H1 (cell line): ENCODE results near the gene POLR2F. TPM values are rescaled to one million over a fixed set of nuclear protein-coding genes. Genes with fewer than 3 reads are reported as not detected.

Source experiments
- CTCF ChIA-PET: fragments of 300-600 bp; sonication (Branson Sonifier 250); formaldehyde crosslinking; loops from one replicate; lab custom pipeline; 2021; ENCODE audit not compliant: partially characterized antibody; lab: Charles Lee
- POLR2A ChIA-PET: fragments of 300-600 bp; sonication (Branson Sonifier 250); formaldehyde crosslinking; loops from one replicate; lab custom pipeline; 2021; ENCODE audit warnings: inconsistent platforms; ENCODE audit not compliant: partially characterized antibody; lab: Charles Lee
- DNase-seq, 2 experiments: peaks; one replicate each; pipeline versions ENCODE4 v3.0.0 to v3.0.0-alpha.2; 2010 to 2022; ENCODE audit warnings: low spot score in 2 of 2, low read depth in 1 of 2, mixed read lengths in 1 of 2
- FAIRE-seq: peaks from 2 replicates; lab custom pipeline; 2011; peaks lifted over from hg19 to GRCh38; lab: Jason Lieb, UNC
- H2AFZ ChIP-seq: 2 replicates; pipeline ENCODE4 v1.8.1; 2012; ENCODE audit warnings: low read length, inconsistent platforms
- H2AK5ac ChIP-seq: 2 replicates; pipeline ENCODE4 v1.6.1; 2013; ENCODE audit warnings: low read depth, low read length
- H2BK120ac ChIP-seq: replicated peaks from 2 replicates; pipeline ENCODE3; 2013; ENCODE audit warnings: low read depth, low read length, inconsistent platforms
- H2BK12ac ChIP-seq: 2 replicates; pipeline ENCODE4 v1.6.1; 2013; ENCODE audit warnings: low read depth, low read length
- H2BK15ac ChIP-seq: 2 replicates; pipeline ENCODE4 v1.6.1; 2013; ENCODE audit warnings: low read length
- H2BK20ac ChIP-seq: 2 replicates; pipeline ENCODE4 v1.6.1; 2013; ENCODE audit warnings: low read length
- H2BK5ac ChIP-seq: 2 replicates; pipeline ENCODE4 v1.6.1; 2013; ENCODE audit warnings: low read depth, low read length
- H3K14ac ChIP-seq: 2 replicates; pipeline ENCODE4 v1.6.1; 2013; ENCODE audit warnings: inconsistent platforms; ENCODE audit not compliant: insufficient read length
- H3K18ac ChIP-seq: 2 replicates; pipeline ENCODE4 v1.6.1; 2013; ENCODE audit warnings: low read length; ENCODE audit errors: extremely low read depth
- H3K23ac ChIP-seq: 2 replicates; pipeline ENCODE4 v1.6.1; 2013; ENCODE audit warnings: inconsistent platforms; ENCODE audit not compliant: insufficient read length
- H3K23me2 ChIP-seq: 2 replicates; pipeline ENCODE4 v1.6.1; 2013; ENCODE audit warnings: low read depth, low read length
- H3K27ac ChIP-seq: 2 replicates; pipeline ENCODE4 v1.6.1; 2011; ENCODE audit warnings: low read depth, low read length, inconsistent platforms
- H3K27me3 ChIP-seq, 4 experiments: replicated peaks in 1 of 4; 1 replicate in 1 of 4; 2 replicates in 3 of 4; pipeline versions ENCODE4 v1.6.1 to v1.8.1; 2011 to 2013; ENCODE audit warnings: low read length in 3 of 4, mild to moderate bottlenecking in 3 of 4, inconsistent platforms in 2 of 4, mixed read lengths in 2 of 4, moderate library complexity in 1 of 4; ENCODE audit not compliant: control insufficient read depth in 3 of 4, insufficient read depth in 3 of 4; ENCODE audit errors: extremely low read depth in 1 of 4
- H3K36me3 ChIP-seq, 4 experiments: 2 replicates each; pipeline versions ENCODE4 v1.6.1 to v1.8.1; 2011 to 2013; ENCODE audit warnings: mild to moderate bottlenecking in 4 of 4, low read length in 3 of 4, moderate library complexity in 2 of 4, control low read depth in 1 of 4, inconsistent platforms in 1 of 4; ENCODE audit not compliant: insufficient read depth in 4 of 4, control insufficient read depth in 2 of 4
- H3K4ac ChIP-seq: replicated peaks from 2 replicates; pipeline ENCODE3; 2013; ENCODE audit warnings: low read length, low read depth, mixed read lengths, inconsistent platforms; ENCODE audit not compliant: insufficient read length
- H3K4me1 ChIP-seq, 4 experiments: replicated peaks in 1 of 4; 1 replicate in 1 of 4; 2 replicates in 3 of 4; pipeline versions ENCODE4 v1.6.1 to v1.8.1; 2011 to 2013; ENCODE audit warnings: low read length in 3 of 4, inconsistent platforms in 2 of 4, mixed read lengths in 1 of 4; ENCODE audit not compliant: insufficient read depth in 4 of 4, control insufficient read depth in 3 of 4
- H3K4me2 ChIP-seq, 2 experiments: 2 replicates each; pipeline versions ENCODE4 v1.6.1 to v1.8.1; 2011 to 2013; ENCODE audit warnings: low read depth in 2 of 2, low read length in 2 of 2, control low read depth in 1 of 2, inconsistent platforms in 1 of 2, mild to moderate bottlenecking in 1 of 2; ENCODE audit not compliant: insufficient read depth in 1 of 2
- H3K4me3 ChIP-seq, 4 experiments: fragments of 200-600, 300-600 bp in 1 of 4; sonication (generic), shearing (Covaris generic), sonication (Bioruptor Twin) in 1 of 4; 2 replicates each; pipeline versions ENCODE4 v1.5.1 to v1.8.1; 2011 to 2016; ENCODE audit warnings: low read length in 4 of 4, low read depth in 3 of 4, control low read depth in 2 of 4, inconsistent platforms in 2 of 4, mild to moderate bottlenecking in 2 of 4, mixed read lengths in 1 of 4, moderate library complexity in 1 of 4; ENCODE audit not compliant: insufficient read depth in 2 of 4; ENCODE audit errors: extremely low read depth in 1 of 4
- H3K56ac ChIP-seq: replicated peaks from 2 replicates; pipeline ENCODE3; 2013; ENCODE audit warnings: low read depth, mild to moderate bottlenecking, mixed read lengths, low read length, inconsistent platforms; ENCODE audit not compliant: insufficient read length
- H3K79me1 ChIP-seq: 2 replicates; pipeline ENCODE4 v1.6.1; 2013; ENCODE audit warnings: low read depth, low read length, control low read depth
- H3K79me2 ChIP-seq, 2 experiments: 2 replicates each; pipeline versions ENCODE4 v1.6.1 to v1.8.1; 2012 to 2013; ENCODE audit warnings: low read length in 2 of 2, mild to moderate bottlenecking in 2 of 2, inconsistent platforms in 1 of 2; ENCODE audit not compliant: insufficient read depth in 2 of 2, control insufficient read depth in 1 of 2
- H3K9ac ChIP-seq, 4 experiments: replicated peaks in 1 of 4; 1 replicate in 1 of 4; 2 replicates in 3 of 4; pipeline versions ENCODE4 v1.6.1 to v1.8.1; 2011 to 2013; ENCODE audit warnings: low read depth in 3 of 4, low read length in 3 of 4, control low read depth in 2 of 4, mild to moderate bottlenecking in 2 of 4, moderate library complexity in 2 of 4, inconsistent platforms in 1 of 4; ENCODE audit errors: extremely low read depth in 1 of 4
- H3K9me3 ChIP-seq, 2 experiments: 2 replicates each; pipeline versions ENCODE4 v1.6.1 to v1.8.1; 2012 to 2013; ENCODE audit warnings: mild to moderate bottlenecking in 2 of 2, moderate library complexity in 2 of 2, control low read depth in 1 of 2, inconsistent platforms in 1 of 2, low read depth in 1 of 2, low read length in 1 of 2, mixed read lengths in 1 of 2; ENCODE audit not compliant: insufficient read depth in 2 of 2
- H4K20me1 ChIP-seq, 2 experiments: replicated peaks in 1 of 2; 2 replicates each; pipeline versions ENCODE3 to v1.8.1; 2011 to 2013; ENCODE audit warnings: inconsistent platforms in 2 of 2, low read length in 2 of 2, mild to moderate bottlenecking in 1 of 2; ENCODE audit not compliant: insufficient read depth in 2 of 2, control insufficient read depth in 1 of 2
- H4K5ac ChIP-seq: 2 replicates; pipeline ENCODE4 v1.6.1; 2013; ENCODE audit warnings: low read length, low read depth, mixed read lengths, inconsistent platforms; ENCODE audit not compliant: insufficient read length
- H4K8ac ChIP-seq: 2 replicates; pipeline ENCODE4 v1.8.0; 2013; ENCODE audit warnings: mild to moderate bottlenecking, moderate library complexity, low read length, inconsistent platforms; ENCODE audit not compliant: insufficient read depth; ENCODE audit errors: extremely low read depth
- H4K91ac ChIP-seq: replicated peaks from 2 replicates; pipeline ENCODE3; 2013; ENCODE audit warnings: low read length, mixed read lengths, inconsistent platforms; ENCODE audit not compliant: insufficient read length
- BRCA1 ChIP-seq: IDR thresholded peaks from 2 replicates; pipeline ENCODE4 v1.6.1; 2012; ENCODE audit warnings: low read depth, low read length, improper control_type of control experiment
- CHD1 ChIP-seq: IDR thresholded peaks from 2 replicates; pipeline ENCODE4 v1.6.1; 2012; ENCODE audit warnings: low read depth, low read length, improper control_type of control experiment
- GABPA ChIP-seq: IDR thresholded peaks from 2 replicates; pipeline ENCODE4 v1.6.1; 2011; ENCODE audit warnings: mild to moderate bottlenecking, low read length, moderate library complexity, borderline replicate concordance; ENCODE audit not compliant: insufficient read depth
- JUND ChIP-seq: IDR thresholded peaks from 2 replicates; pipeline ENCODE4 v1.6.1; 2011; ENCODE audit warnings: mild to moderate bottlenecking, improper control_type of control experiment, low read length
- KDM5A ChIP-seq: fragments of 200-600 bp; IDR thresholded peaks from 2 replicates; pipeline ENCODE4 v1.7.1; 2012; ENCODE audit warnings: mild to moderate bottlenecking, low read length, inconsistent platforms, mixed read lengths
- RAD21 ChIP-seq, 2 experiments: IDR thresholded peaks in 1 of 2; conservative IDR thresholded peaks in 1 of 2; 2 replicates each; pipeline ENCODE4 v1.6.1; 2011; ENCODE audit warnings: low read depth in 2 of 2, low read length in 2 of 2, improper control_type of control experiment in 1 of 2, inconsistent platforms in 1 of 2, mild to moderate bottlenecking in 1 of 2, moderate library complexity in 1 of 2
- RBBP5 ChIP-seq: IDR thresholded peaks from 2 replicates; pipeline ENCODE4 v1.7.1; 2012; ENCODE audit warnings: low read depth, mild to moderate bottlenecking, inconsistent platforms, low read length, moderate library complexity, borderline replicate concordance
- RNF2 ChIP-seq: fragments of 200-900, 300-1000 bp; sonication (generic); IDR thresholded peaks from 2 replicates; pipeline ENCODE4 v1.7.1; 2016; ENCODE audit warnings: borderline replicate concordance, low read depth, mild to moderate bottlenecking, antibody characterized with exemption, low read length; ENCODE audit not compliant: poor library complexity, severe bottlenecking; ENCODE audit errors: missing control alignments
- SAP30 ChIP-seq: fragments of 300-600 bp; sonication (generic); IDR thresholded peaks from 2 replicates; pipeline ENCODE4 v1.7.1; 2012; ENCODE audit warnings: low read length, moderate library complexity, mild to moderate bottlenecking, inconsistent platforms; ENCODE audit not compliant: insufficient read depth, insufficient replicate concordance
- SRF ChIP-seq: IDR thresholded peaks from 2 replicates; pipeline ENCODE4 v1.6.1; 2011; ENCODE audit warnings: mild to moderate bottlenecking, low read depth, low read length, moderate library complexity
- TAF1 ChIP-seq: IDR thresholded peaks from 2 replicates; pipeline ENCODE4 v1.6.1; 2011; ENCODE audit warnings: mild to moderate bottlenecking, low read depth, low read length
- TCF12 ChIP-seq: IDR thresholded peaks from 2 replicates; pipeline ENCODE4 v1.6.1; 2011; ENCODE audit warnings: low read depth, mild to moderate bottlenecking, low read length
- WGBS, 2 experiments: shearing (Covaris generic) in 1 of 2; methylation state at CpG; one replicate each; pipeline versions ENCODE4 v1.1.6 to v1.1.7; 2013 to 2015; ENCODE audit warnings: low lambda C conversion rate in 2 of 2, mixed read lengths in 2 of 2, inconsistent platforms in 1 of 2, low coverage in 1 of 2, missing lambda C conversion rate in 1 of 2; ENCODE audit not compliant: insufficient replicate concordance in 2 of 2, insufficient coverage in 1 of 2, insufficient read length in 1 of 2; ENCODE audit errors: extremely low coverage in 1 of 2, missing lambda C conversion rate in 1 of 2; 5-methylcytosine and 5-hydroxymethylcytosine counted together
- polyA plus RNA-seq, 7 experiments: library from polyadenylated mRNA; depleted of rRNA in 3 of 7; stranded (reverse) in 5 of 7; unstranded in 2 of 7; fragments of >200 nt in 5 of 7; fragments of 200-250 nt in 2 of 7; gene quantifications; 1 replicate in 5 of 7; 2 replicates in 1 of 7; 4 replicates in 1 of 7; pipeline versions ENCODE4 v1.2.1 to v1.2.3, GENCODE V29; 2011 to 2013; ENCODE audit warnings: missing spikeins in 2 of 7, mixed read lengths in 2 of 7
- total RNA-seq: library from RNA; stranded (reverse); fragmentation: NEBNext Ultra II Directional; extraction: Animal tissue kit (Norgen Biotek cat#: 25700); gene quantifications from 2 replicates; pipeline ENCODE4 v1.2.1, GENCODE V29; 2021
- TF ChIP-seq, protein P1 (sequence below): IDR thresholded peaks from 2 replicates; pipeline ENCODE4 v1.6.1; 2011; ENCODE audit warnings: low read depth, mild to moderate bottlenecking, low read length; ENCODE audit not compliant: insufficient read depth

Gene POLR2F
- total and polyA plus RNA-seq, 2 of the 8 experiments (the other 6 are each of a cell fraction or from before 2014, with no cell fraction given): 150 to 176 TPM

DNA sequence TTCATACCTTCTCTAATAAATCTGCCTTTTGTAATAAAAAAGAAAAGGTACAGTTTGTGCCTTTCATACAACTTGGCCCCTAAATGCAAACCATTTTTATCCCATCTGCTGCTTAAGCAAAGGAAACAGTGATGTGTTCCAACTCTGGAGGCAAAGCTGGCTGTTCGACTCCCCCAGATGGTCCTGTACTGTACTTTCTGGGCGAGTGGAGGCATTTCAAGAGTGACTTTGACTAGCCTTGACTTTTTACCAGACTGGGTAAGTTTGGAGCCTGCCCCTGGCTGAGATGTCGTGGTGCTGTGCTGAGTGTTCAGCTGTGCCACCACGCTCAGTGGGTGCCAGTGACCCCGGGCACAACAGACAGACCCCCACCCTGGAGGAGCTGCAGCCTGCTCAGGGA lies 37.2 kb upstream of the POLR2F start:
- Histone ChIP-seq H3K56ac (no peak overlapping the region), H2AK5ac (no peak overlapping the region), H4K8ac (no peak overlapping the region), H3K4me1 (peaks cover 0 to 4% (median 0%) of the 10 kb centered on the region in 4 experiments; a peak in 3 of 7 replicates), H3K9me3 (no peaks in the 10 kb centered on the region), H2BK5ac (no peak overlapping the region), H3K79me1 (no peaks in the 10 kb centered on the region), H2BK120ac (no peak overlapping the region), H3K14ac (no peak overlapping the region), H3K4me2 (no peak overlapping the region), H3K36me3 (peaks cover 0 to 26% (median 5%) of the 10 kb centered on the region in 4 experiments; a peak in 4 of 8 replicates), H2BK12ac (no peak overlapping the region), H3K4ac (no peak overlapping the region), H3K79me2 (no peaks in the 10 kb centered on the region), H3K18ac (no peak overlapping the region), H3K9ac (no peak overlapping the region), H4K20me1 (peaks cover 2 to 6% of the 10 kb centered on the region in 2 experiments), H3K27me3 (no peaks in the 10 kb centered on the region), H2BK20ac (no peak overlapping the region), H2AFZ (no peak overlapping the region), H3K23ac (no peak overlapping the region), H4K5ac (no peak overlapping the region), H2BK15ac (no peak overlapping the region), H4K91ac (no peak overlapping the region), H3K4me3 (no peak overlapping the region), H3K27ac (no peak overlapping the region), H3K23me2 (no peaks in the 10 kb centered on the region)
- DNase-seq: no peak
- ChIA-PET CTCF (interaction anchor here (0.5 to 3.6 kb wide), 6 partner anchors 14 to 52 kb away, joined by 3 to 13 read pairs (median 4); no protein-coding TSS in a partner anchor), POLR2A (interaction anchor here (0.7 to 8.4 kb wide), 5 partner anchors 9 to 30 kb away, joined by 3 to 36 read pairs (median 3); partner anchors contain the start of gene MICALL1)
- WGBS, 2 experiments: 94% methylated on average over 5 of the region's 5 CpGs; no CpG with 5 or more reads in 1 of the 2 experiments
- FAIRE-seq: no peak
- no peak for TF ChIP-seq SRF
- no peak for TF ChIP-seq SAP30
- TF ChIP-seq TCF12: no peak
- no peak for TF ChIP-seq BRCA1
- no peak for TF ChIP-seq CHD1
- TF ChIP-seq JUND: no peak
- TF ChIP-seq TAF1: no peak
- no peak for TF ChIP-seq RAD21 (IDR thresholded peaks at IDR 0.05 in 1 of 2, conservative IDR thresholded peaks at IDR 0.05 in 1 of 2; ENCODE audit: low read depth in 2 of 2, low read length in 2 of 2)
- TF ChIP-seq RNF2: no peak
- no peak for TF ChIP-seq KDM5A
- TF ChIP-seq GABPA: no peak
- no peak for TF ChIP-seq RBBP5
- TF ChIP-seq, protein P1, sequence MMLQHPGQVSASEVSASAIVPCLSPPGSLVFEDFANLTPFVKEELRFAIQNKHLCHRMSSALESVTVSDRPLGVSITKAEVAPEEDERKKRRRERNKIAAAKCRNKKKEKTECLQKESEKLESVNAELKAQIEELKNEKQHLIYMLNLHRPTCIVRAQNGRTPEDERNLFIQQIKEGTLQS: no peak
